Motor neuron (in vitro differentiated cells): Measurements from ENCODE around the gene SLC7A10. TPM values are rescaled to one million over a fixed set of nuclear protein-coding genes. Genes with fewer than 3 reads are reported as not detected.
"Not testable (repeated sequence)": the region's sequence is repeated elsewhere in the genome, so short reads cannot be mapped to it uniquely, and the experiment has no call there.

ENCODE experiments used
- ATAC-seq, 8 experiments: fragments of 200-7000 bp; cut with Tn5 transposase; replicated peaks in 6 of 8; 2 replicates each; pipeline ENCODE4 v1.8.0; 2021; ENCODE audit warnings: mild to moderate bottlenecking in 8 of 8, moderate library complexity in 8 of 8
- H3K27ac ChIP-seq, 2 donors: fragments of 250-450 bp; sonication (Bioruptor Pico); 2 replicates each; pipeline ENCODE4 v1.9.0; 2021; ENCODE audit warnings: antibody characterized with exemption in 2 of 2, mild to moderate bottlenecking in 2 of 2, moderate library complexity in 1 of 2
- H3K4me1 ChIP-seq, 2 donors: fragments of 250-450 bp; sonication (Bioruptor Pico); replicated peaks in 1 of 2; 2 replicates each; pipeline ENCODE4 v1.6.1; 2021; ENCODE audit warnings: antibody characterized with exemption in 2 of 2, mild to moderate bottlenecking in 2 of 2, moderate library complexity in 1 of 2
- H3K4me3 ChIP-seq, 5 donors: fragments of 250-450 bp; sonication (Bioruptor Pico); 2 replicates each; pipeline ENCODE4 v1.9.0; 2021; ENCODE audit warnings: antibody characterized with exemption in 5 of 5, mild to moderate bottlenecking in 5 of 5, moderate library complexity in 4 of 5
- WGBS, 10 experiments: fragments of 450-650 bp; shearing (Covaris generic); methylation state at CpG; one replicate each; pipeline ENCODE4 v1.0.0; 2022; 5-methylcytosine and 5-hydroxymethylcytosine counted together
- in situ Hi-C, 9 experiments: fragments of 400-800 bp; cut with MboI; loops; one replicate each; pipeline ENCODE4 v1.15.0; 2021; ENCODE audit warnings: low sequenced_read_pairs in 9 of 9, low pct_unique_long_range_greater_than_20kb in 2 of 9; ENCODE audit not compliant: unreplicated experiment in 9 of 9
- total RNA-seq, 8 experiments: library from RNA; unstranded; fragments of 300-600 nt; gene quantifications; 2 replicates each; pipeline versions ENCODE4 v1.2.3 to v1.2.4, GENCODE V29; 2022

The SLC7A10 gene
- total RNA-seq, 8 experiments from 2014 or later, result 0.20 to 1.7 (median 0.43) TPM

- ATAC-seq, result no peak
- in situ Hi-C loops, result no loop called here
- WGBS, 10 experiments, result 0 to 65% (median 47%) methylated on average over 1 to 9 of the region's 11 CpGs; no CpG with 5 or more reads in 2 of the 10 experiments
- Histone ChIP-seq H3K27ac (no peak overlapping the region), H3K4me3 (no peak overlapping the region), H3K4me1 (no peaks in the 10 kb centered on the region)
Observed at GRCh38 chr19:33186431-33187182, 39.0 kb downstream of the SLC7A10 start.

- Histone ChIP-seq H3K27ac (peak overlapping the region; percentile 71 to 80), H3K4me3 (peak overlapping the region; percentile 37 to 72 (median 59)), H3K4me1 (peaks cover 12% of the 10 kb centered on the region in 2 donors)
- peak in 5 of 8 experiments; percentile 20 to 56 (median 44) for ATAC-seq
- WGBS, 10 experiments, result 0 to 3% (median 0%) methylated on average over 1 to 17 of the region's 38 CpGs; no CpG with 5 or more reads in 4 of the 10 experiments
- in situ Hi-C loops, result no loop called here
Observed at GRCh38 chr19:33177417-33177979, 48.2 kb downstream of the SLC7A10 start.

GRCh38 chr19:33176670-33177416, 48.8 kb downstream of the SLC7A10 start:
- ATAC-seq, result peak; percentile 80 to 87 (median 82)
- 0 to 4% (median 0%) methylated on average over 2 to 36 of the region's 65 CpGs; no CpG with 5 or more reads in 3 of the 10 experiments for WGBS, 10 experiments
- in situ Hi-C loops, result no loop called here
- H3K27ac ChIP-seq, result peak overlapping the region; percentile 94 to 98
- peak overlapping the region; percentile 52 to 72 (median 61) for H3K4me3 ChIP-seq
- H3K4me1 ChIP-seq, result peaks cover 12% of the 10 kb centered on the region in 2 donors

DNA sequence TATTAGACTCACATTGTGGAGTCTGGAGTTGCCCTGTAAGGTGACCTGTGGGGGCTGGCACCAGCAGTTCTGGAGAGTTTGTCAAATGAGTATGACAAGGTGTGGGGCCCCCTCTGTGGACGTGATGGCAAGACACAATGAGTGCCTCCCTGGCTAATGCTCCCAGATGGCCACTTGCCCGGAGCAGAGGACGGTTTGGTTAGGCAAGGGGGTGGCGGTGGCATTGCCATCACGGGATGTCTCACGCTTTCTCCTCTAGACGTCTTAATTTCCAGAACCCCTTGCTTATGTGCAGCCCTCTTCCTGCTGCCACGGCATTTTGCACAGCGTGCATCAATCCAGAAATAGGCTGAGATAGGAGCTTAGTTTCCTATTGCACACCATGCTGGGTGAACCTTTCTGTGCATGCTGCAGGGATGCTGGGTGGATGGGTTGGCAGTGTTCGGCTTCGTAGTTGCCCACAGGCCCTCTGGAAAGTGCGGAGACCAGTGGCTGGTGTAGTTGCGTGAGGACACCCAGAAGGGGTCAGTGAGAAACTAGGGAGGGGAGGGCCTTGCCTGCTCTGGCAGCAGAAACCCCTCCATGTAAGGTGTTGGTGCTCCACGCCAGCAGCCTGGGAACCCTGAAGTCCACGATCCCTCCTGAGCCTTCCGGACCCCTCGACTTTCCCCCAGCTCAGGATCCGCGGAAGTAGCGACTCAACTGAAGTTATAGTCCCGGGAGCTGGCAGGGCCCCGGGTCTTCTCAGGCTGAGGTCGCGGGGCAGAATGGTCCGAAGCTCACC, 49.6 kb downstream of the SLC7A10 start:
- H3K27ac ChIP-seq, result peak overlapping the region; percentile 94 to 98
- peak; percentile 2 to 16 (median 8) for ATAC-seq
- WGBS, 10 experiments, result 0 to 44% (median 0%) methylated on average over 1 to 8 of the region's 25 CpGs; no CpG with 5 or more reads in 3 of the 10 experiments
- peak overlapping the region; percentile 52 to 72 (median 61) for H3K4me3 ChIP-seq
- H3K4me1 ChIP-seq, result peaks cover 12% of the 10 kb centered on the region in 2 donors
- in situ Hi-C loops, result no loop called here

DNA sequence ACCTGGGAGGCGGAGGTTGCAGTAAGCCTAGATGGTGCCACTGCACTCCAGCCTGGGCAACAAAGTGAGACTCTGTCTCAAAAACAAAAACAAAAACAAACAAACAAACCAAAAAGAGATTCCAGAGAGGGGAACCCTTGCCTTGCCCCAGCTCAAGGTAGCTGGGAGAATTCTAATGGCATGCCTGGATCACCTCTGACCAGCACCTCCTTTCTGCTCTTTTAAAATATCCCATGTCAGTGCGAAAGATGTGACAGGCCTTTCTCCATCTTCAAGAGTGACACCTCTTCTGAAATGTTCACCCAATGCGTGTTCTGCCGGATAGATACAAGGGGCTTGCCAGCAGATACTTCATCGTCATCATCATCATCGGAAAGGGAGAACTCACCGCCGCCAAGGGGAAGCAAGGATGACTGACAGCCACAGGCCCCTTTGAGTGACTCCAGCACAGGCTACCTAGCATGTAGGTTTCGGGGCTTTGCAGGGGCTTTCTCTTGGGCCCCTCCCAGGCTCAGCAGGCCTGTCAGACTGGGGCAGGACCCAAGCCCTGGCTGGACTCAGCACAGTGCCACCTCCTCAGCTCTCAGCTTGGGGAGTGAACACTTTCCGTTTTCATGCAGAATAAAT, 50.4 kb downstream of the SLC7A10 start:
- 58 to 100% (median 94%) methylated on average over 2 to 5 of the region's 10 CpGs; no CpG with 5 or more reads in 2 of the 10 experiments for WGBS, 10 experiments
- peak overlapping the region in 4 of 5 donors; percentile 52 to 72 (median 64) for H3K4me3 ChIP-seq
- no peak for ATAC-seq
- H3K4me1 ChIP-seq, result peaks cover 12% of the 10 kb centered on the region in 2 donors
- peak overlapping the region; percentile 94 to 98 for H3K27ac ChIP-seq
- in situ Hi-C loops, result no loop called here

DNA sequence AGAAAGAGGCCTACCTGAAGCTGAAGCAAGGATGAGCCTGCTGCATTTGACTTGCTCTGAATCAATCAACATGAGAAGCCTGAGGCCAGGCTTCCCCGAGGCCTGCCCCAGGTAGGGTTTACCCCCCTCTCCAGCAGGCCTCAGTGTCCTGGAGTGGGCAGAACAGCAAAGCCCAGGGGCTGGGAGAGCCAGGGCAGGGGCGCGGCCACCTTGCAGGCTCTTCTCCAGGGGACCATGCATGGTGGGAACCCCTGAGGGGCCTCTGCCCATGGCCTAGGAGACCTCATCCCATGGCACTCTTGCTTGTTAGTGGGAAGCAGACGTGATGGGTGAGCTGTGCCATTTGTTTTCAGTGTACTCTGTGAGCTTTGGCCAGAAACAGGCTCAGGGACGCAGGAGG, 51.5 kb downstream of the SLC7A10 start:
- in situ Hi-C loops, result no loop called here
- WGBS, 10 experiments, result 87% methylated on average over 3 of the region's 5 CpGs; no CpG with 5 or more reads in 9 of the 10 experiments
- no peak for ATAC-seq

DNA sequence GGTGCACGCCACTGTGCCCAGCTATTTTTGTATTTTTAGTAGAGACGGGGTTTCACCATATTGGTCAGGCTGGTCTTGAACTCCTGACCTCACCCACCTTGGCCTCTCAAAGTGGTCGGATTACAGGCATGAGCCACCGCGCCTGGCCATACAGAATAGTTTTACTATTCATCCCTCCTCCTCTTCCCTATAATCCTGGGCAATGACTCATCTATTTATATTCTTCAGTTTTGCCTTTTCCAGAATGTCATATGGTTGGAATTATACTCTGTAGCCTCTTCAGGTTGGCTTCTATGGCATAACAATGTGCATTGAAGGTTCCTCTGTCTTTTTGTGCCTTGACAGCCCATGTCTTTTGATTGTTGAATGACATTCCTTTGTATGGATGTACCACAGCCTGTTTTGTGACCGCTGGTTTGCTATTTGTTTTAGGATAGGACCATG, 53.7 kb downstream of the SLC7A10 start:
- 79 to 100% (median 95%) methylated on average over 1 to 6 of the region's 6 CpGs; no CpG with 5 or more reads in 3 of the 10 experiments for WGBS, 10 experiments
- no peak overlapping the region for H3K4me3 ChIP-seq
- H3K27ac ChIP-seq, result no peak overlapping the region
- ATAC-seq, result peak in 1 of 8 experiments; percentile 1
- in situ Hi-C loops, result no loop called here
- H3K4me1 ChIP-seq, result peaks cover 12% of the 10 kb centered on the region in 2 donors

More for the DNA sequence above, 51.5 kb downstream of the SLC7A10 start:
- Histone ChIP-seq H3K4me1 (peaks cover 12% of the 10 kb centered on the region in 2 donors), H3K27ac (no peak overlapping the region), H3K4me3 (no peak overlapping the region)

- no peak for ATAC-seq
- Histone ChIP-seq H3K4me1 (peaks cover 12% of the 10 kb centered on the region in 2 donors), H3K27ac (no peak overlapping the region), H3K4me3 (no peak overlapping the region)
- in situ Hi-C loops, result no loop called here
- 83 to 100% (median 89%) methylated on average over 1 of the region's 1 CpG; no CpG with 5 or more reads in 7 of the 10 experiments for WGBS, 10 experiments
Observed at GRCh38 chr19:33171222-33171795, 54.3 kb downstream of the SLC7A10 start.

DNA sequence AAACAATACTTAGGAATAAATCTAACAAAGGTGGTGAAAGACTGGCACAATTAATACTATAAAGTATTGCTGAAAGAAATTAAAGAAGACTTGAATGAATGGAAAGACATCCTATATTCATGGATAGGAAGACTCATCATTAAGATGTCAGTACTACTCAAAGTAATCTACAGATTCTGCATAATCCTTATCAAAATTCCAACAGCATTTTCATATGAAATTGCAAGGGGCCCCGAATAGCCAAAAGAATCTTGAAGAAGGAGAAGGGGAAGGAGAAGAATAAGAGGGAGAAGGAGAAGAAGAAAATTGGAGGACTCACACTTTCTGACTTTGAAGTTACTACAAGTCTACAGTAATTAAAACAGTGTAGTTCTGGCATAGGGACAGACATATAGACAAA, 57.1 kb downstream of the SLC7A10 start:
- Histone ChIP-seq H3K27ac (no peak overlapping the region), H3K4me3 (no peak overlapping the region), H3K4me1 (peaks cover 0 to 3% of the 10 kb centered on the region in 2 donors)
- in situ Hi-C loops, result no loop called here
- 38 to 100% (median 100%) methylated on average over 1 of the region's 1 CpG; no CpG with 5 or more reads in 2 of the 10 experiments for WGBS, 10 experiments
- no peak for ATAC-seq

GRCh38 chr19:33167438-33167837, 58.2 kb downstream of the SLC7A10 start:
- WGBS, 10 experiments, result 67 to 100% (median 88%) methylated on average over 1 of the region's 1 CpG; no CpG with 5 or more reads in 1 of the 10 experiments
- no peak for ATAC-seq
- Histone ChIP-seq H3K4me3 (no peak overlapping the region), H3K4me1 (no peaks in the 10 kb centered on the region), H3K27ac (no peak overlapping the region)
- in situ Hi-C loops, result no loop called here

GRCh38 chr19:33166037-33166436, 59.6 kb downstream of the SLC7A10 start:
- ATAC-seq, H3K27ac ChIP-seq, H3K4me3 ChIP-seq, H3K4me1 ChIP-seq, in situ Hi-C loops: not testable (repeated sequence)
- WGBS, 10 experiments, result 0 to 75% (median 66%) methylated on average over 1 to 6 of the region's 6 CpGs; no CpG with 5 or more reads in 2 of the 10 experiments
